Measurements from ENCODE around the gene SERPINB6.
"Not testable (repeated sequence)": the region's sequence is repeated elsewhere in the genome, so short reads cannot be mapped to it uniquely, and the experiment has no call there.

SERPINB6 gene

DNA sequence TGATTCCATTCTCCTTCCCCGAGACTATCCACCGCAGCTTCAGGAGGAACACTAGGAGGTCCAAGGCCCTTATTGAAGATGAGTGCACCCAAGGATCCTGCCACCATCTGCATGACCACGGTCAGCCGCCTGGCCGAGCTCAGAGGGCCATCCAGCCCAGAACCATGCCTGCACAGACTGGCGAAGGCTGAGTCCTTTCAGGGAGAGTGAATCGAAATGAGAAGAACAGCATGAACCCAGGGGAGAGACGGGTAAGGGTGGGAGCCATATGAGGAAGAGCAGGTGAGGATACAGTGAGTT, 26.3 kb downstream of the SERPINB6 start:
- TF ChIP-seq, protein P1, sequence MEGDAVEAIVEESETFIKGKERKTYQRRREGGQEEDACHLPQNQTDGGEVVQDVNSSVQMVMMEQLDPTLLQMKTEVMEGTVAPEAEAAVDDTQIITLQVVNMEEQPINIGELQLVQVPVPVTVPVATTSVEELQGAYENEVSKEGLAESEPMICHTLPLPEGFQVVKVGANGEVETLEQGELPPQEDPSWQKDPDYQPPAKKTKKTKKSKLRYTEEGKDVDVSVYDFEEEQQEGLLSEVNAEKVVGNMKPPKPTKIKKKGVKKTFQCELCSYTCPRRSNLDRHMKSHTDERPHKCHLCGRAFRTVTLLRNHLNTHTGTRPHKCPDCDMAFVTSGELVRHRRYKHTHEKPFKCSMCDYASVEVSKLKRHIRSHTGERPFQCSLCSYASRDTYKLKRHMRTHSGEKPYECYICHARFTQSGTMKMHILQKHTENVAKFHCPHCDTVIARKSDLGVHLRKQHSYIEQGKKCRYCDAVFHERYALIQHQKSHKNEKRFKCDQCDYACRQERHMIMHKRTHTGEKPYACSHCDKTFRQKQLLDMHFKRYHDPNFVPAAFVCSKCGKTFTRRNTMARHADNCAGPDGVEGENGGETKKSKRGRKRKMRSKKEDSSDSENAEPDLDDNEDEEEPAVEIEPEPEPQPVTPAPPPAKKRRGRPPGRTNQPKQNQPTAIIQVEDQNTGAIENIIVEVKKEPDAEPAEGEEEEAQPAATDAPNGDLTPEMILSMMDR (IDR thresholded peaks at IDR 0.05; ENCODE audit: low read depth, low read length) = no peak
- H3K4me3 ChIP-seq (ENCODE audit: low read depth, low read length) = no peak overlapping the region

- TF ChIP-seq, protein P1 (IDR thresholded peaks at IDR 0.05; ENCODE audit: low read depth, low read length) = no peak
- no peak overlapping the region for H3K4me3 ChIP-seq (ENCODE audit: low read depth, low read length)
Measured at GRCh38 chr6:2944405-2945152, 26.8 kb downstream of the SERPINB6 start.

GRCh38 chr6:2943564-2943955, 27.8 kb downstream of the SERPINB6 start:
- TF ChIP-seq, protein P1 (IDR thresholded peaks at IDR 0.05; ENCODE audit: low read depth, low read length) = no peak
- no peak overlapping the region for H3K4me3 ChIP-seq (ENCODE audit: low read depth, low read length)

DNA sequence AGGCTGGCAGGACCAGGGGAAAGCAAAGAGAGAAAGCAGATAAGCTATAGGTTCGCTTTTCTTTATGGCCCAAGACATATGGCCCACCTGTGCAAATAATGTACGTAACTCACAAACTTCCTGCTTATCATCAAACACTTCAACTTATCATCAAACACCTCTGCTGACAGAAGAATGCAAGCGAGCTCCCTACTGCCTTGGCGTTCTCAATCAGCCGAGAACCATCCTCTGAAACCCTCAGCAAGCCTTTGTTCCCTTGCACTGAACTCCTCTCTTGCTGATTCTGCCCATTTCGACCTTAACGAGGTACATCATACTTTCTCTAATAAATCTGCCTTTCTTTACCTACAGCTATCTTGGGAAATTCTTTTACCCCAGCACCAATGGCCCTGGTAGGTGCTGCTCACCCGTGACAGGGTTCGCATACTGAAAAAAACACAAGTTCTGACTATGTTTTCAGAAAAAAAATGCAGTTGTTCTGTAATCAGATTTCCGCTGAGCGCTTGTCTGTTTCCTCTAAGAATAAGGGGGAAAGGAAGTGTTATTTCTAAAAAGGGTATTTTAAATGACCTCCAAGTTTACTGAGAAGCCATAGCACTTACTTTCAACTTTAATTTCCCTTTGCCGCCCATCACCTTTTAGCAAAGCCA, 28.3 kb downstream of the SERPINB6 start:
- TF ChIP-seq, protein P1 (IDR thresholded peaks at IDR 0.05; ENCODE audit: low read depth, low read length) = no peak
- no peak overlapping the region for H3K4me3 ChIP-seq (ENCODE audit: low read depth, low read length)

GRCh38 chr6:2942116-2942515, 29.3 kb downstream of the SERPINB6 start:
- not testable (repeated sequence) for H3K4me3 ChIP-seq (ENCODE audit: low read depth, low read length)

DNA sequence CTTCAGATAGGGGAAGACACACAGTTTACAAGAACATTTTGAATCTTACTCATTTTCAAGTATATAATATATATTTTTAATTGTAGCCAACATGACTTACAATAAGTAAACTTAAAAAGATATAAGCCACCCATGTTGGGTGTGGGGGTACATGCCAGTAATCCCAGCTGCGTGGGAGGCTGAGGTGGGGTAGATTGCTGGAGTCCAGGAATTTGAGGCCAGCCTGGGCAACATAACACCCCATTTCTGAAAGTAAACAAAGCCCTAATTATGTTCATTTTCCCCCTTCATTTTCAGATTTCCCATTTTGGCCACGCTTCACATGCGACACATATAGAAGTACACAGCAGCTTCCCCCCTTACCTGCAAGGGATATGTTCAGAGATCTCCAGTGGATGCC, 30.5 kb downstream of the SERPINB6 start:
- TF ChIP-seq, protein P1 (IDR thresholded peaks at IDR 0.05; ENCODE audit: low read depth, low read length) = no peak
- no peak overlapping the region for H3K4me3 ChIP-seq (ENCODE audit: low read depth, low read length)

GRCh38 chr6:2940010-2940850, 31.1 kb downstream of the SERPINB6 start:
- TF ChIP-seq, protein P1 (IDR thresholded peaks at IDR 0.05; ENCODE audit: low read depth, low read length) = no peak
- no peak overlapping the region for H3K4me3 ChIP-seq (ENCODE audit: low read depth, low read length)
